Fibroblast of lung (primary cell): Measurements from ENCODE around the gene SAP130.

Source experiments
- EZH2 ChIP-seq: IDR thresholded peaks from 2 replicates; pipeline ENCODE4 v1.5.1; 2012; ENCODE audit warnings: low read length, control low read depth, mild to moderate bottlenecking; ENCODE audit errors: missing control alignments
- TF ChIP-seq, protein P1 (sequence below), 2 donors: IDR thresholded peaks in 1 of 2; conservative IDR thresholded peaks in 1 of 2; 1 replicate in 1 of 2; 2 replicates in 1 of 2; pipeline ENCODE4 v1.5.1; 2011 to 2012; ENCODE audit warnings: low read length in 2 of 2, control low read depth in 1 of 2, inconsistent platforms in 1 of 2, low read depth in 1 of 2, mild to moderate bottlenecking in 1 of 2

DNA sequence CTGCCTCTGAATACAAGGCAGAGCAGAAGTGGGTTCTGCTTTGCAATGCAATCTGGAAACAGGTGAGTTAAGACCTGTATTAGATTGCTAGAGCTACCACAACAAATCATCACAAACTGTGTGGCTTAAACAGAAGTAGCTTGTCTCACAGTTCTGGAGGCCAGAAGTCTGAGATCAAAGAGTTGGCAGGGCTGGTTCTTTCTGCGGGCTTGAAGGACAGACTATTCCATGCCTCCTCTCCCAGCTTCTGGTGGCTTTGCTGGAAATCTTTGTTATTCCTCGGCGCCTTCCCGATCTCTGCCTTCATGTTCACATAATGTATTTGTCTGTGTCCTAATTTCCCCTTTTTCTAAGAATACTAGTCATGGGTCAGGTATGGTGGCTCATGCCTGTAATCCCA, 58.4 kb downstream of the SAP130 start:
- TF ChIP-seq, protein P1, sequence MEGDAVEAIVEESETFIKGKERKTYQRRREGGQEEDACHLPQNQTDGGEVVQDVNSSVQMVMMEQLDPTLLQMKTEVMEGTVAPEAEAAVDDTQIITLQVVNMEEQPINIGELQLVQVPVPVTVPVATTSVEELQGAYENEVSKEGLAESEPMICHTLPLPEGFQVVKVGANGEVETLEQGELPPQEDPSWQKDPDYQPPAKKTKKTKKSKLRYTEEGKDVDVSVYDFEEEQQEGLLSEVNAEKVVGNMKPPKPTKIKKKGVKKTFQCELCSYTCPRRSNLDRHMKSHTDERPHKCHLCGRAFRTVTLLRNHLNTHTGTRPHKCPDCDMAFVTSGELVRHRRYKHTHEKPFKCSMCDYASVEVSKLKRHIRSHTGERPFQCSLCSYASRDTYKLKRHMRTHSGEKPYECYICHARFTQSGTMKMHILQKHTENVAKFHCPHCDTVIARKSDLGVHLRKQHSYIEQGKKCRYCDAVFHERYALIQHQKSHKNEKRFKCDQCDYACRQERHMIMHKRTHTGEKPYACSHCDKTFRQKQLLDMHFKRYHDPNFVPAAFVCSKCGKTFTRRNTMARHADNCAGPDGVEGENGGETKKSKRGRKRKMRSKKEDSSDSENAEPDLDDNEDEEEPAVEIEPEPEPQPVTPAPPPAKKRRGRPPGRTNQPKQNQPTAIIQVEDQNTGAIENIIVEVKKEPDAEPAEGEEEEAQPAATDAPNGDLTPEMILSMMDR (conservative IDR thresholded peaks at IDR 0.05 in 1 of 2, IDR thresholded peaks at IDR 0.05 in 1 of 2; ENCODE audit: low read depth in 1 of 2, low read length in 2 of 2) = no peak
- TF ChIP-seq EZH2 = no peak
